Esophagus (tissue), 2 donors: ENCODE results near the gene CLP1. TPM values are rescaled to one million over a fixed set of nuclear protein-coding genes. Genes with fewer than 3 reads are reported as not detected.
"Not testable (repeated sequence)": the region's sequence is repeated elsewhere in the genome, so short reads cannot be mapped to it uniquely, and the experiment has no call there.

ENCODE experiments used
- H3K27ac ChIP-seq, 2 donors: one replicate each; pipeline ENCODE4 v1.5.1; 2013; ENCODE audit warnings: low read depth in 2 of 2, mild to moderate bottlenecking in 2 of 2, inconsistent platforms in 1 of 2, low read length in 1 of 2, moderate library complexity in 1 of 2
- H3K27me3 ChIP-seq, 2 donors: one replicate each; pipeline ENCODE4 v1.6.1; 2013; ENCODE audit warnings: low read length in 2 of 2, control low read depth in 1 of 2, mild to moderate bottlenecking in 1 of 2; ENCODE audit not compliant: insufficient read depth in 2 of 2, control insufficient read depth in 1 of 2
- H3K36me3 ChIP-seq, 2 donors: one replicate each; pipeline ENCODE4 v1.6.1; 2013; ENCODE audit warnings: low read length in 1 of 2; ENCODE audit not compliant: control insufficient read depth in 2 of 2, insufficient read depth in 2 of 2
- H3K4me1 ChIP-seq, 2 donors: one replicate each; pipeline ENCODE4 v1.6.1; 2013; ENCODE audit warnings: low read length in 1 of 2; ENCODE audit not compliant: control insufficient read depth in 2 of 2, insufficient read depth in 2 of 2
- H3K4me3 ChIP-seq, 2 donors: one replicate each; pipeline ENCODE4 v1.5.1; 2013; ENCODE audit warnings: low read length in 2 of 2, mild to moderate bottlenecking in 2 of 2, low read depth in 1 of 2, moderate library complexity in 1 of 2
- H3K9me3 ChIP-seq, 2 donors: one replicate each; pipeline ENCODE4 v1.6.1; 2013; ENCODE audit warnings: mild to moderate bottlenecking in 2 of 2, low read depth in 1 of 2, low read length in 1 of 2, moderate library complexity in 1 of 2; ENCODE audit not compliant: control insufficient read depth in 2 of 2, insufficient read depth in 1 of 2
- WGBS, 2 donors: extraction: QIAGEN DNeasy Blood & Tissue Kit; methylation state at CpG; one replicate each; pipeline ENCODE4 v1.1.7; 2013; 5-methylcytosine and 5-hydroxymethylcytosine counted together
- polyA plus RNA-seq, 2 donors: library from polyadenylated mRNA; stranded (reverse); fragments of 200-250 nt; gene quantifications; one replicate each; pipeline ENCODE4 v1.2.3, GENCODE V29; 2013
- donor health status: healthy with polysubstance abuse.
- donor health status: Bipolar disorder and iron deficiency.

CLP1 gene
- polyA plus RNA-seq, 2 donors = 4.4 to 11.4 TPM

DNA sequence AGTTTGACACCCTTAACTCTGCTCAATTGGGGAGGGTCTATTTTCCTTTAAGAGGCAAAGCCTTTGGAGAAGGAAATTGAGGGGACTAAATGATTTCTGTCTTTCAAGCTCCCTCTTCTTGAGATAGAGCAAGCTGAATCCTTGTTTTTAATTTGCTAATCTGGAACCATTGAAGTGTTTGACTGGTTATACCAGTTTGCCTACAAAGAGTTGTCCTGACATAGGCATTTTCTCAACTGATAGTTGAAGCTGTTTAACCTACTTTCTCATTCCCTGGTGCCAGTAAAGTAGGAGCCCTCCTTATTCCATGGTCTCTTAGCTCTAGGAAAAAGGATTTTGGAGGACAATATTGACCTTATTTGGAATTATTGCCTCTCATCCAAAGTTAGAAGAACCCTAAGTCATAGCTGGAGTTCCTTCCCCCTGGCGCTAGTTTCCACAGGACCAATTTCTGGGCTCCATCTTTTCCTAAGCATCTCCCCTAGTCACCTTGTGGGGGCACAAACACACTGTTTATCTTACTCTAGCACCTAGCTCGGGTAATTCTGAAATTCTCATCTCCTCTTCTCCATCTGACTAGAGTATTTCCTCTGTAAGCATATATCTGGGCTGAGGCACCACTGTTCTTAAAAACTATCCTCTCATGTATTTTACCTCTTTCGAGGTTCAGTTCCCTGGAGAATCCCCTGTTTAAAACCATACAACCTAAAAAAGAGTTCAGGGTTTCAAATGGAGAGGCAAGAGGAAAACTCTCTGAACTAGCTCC is 17.8 kb downstream of the CLP1 start:
- Histone ChIP-seq H3K36me3 (peaks cover 2 to 6% of the 10 kb centered on the region in 2 donors), H3K4me1 (peaks cover 0 to 4% of the 10 kb centered on the region in 2 donors), H3K27ac (peak overlapping the region; percentile 81 to 83), H3K4me3 (no peak overlapping the region), H3K27me3 (no peaks in the 10 kb centered on the region), H3K9me3 (no peaks in the 10 kb centered on the region)
- WGBS, 2 donors = 71 to 79% methylated on average over 3 of the region's 3 CpGs

DNA sequence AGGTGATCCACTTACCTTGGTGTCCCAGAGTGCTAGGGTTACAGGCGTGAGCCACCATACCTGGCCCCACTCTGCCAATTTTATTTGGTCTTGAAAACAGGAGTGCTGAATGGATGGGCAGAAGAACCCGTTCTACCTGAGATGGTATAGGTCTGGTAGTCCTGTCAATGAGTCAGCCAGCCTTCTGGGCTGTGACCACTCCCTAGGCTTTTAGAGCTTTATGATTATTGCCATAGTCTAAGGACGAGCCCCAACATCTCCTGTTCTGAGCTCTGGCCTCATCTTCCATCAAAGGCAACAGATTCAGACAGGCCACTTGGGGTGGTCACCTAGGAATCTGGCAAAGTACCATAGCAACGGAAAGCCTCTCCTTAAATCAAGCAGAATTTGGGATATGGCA is 21.8 kb downstream of the CLP1 start:
- peak overlapping the region; percentile 95 to 96 for H3K27ac ChIP-seq
- peaks cover 5% of the 10 kb centered on the region in 2 donors for H3K36me3 ChIP-seq
- H3K9me3 ChIP-seq = no peaks in the 10 kb centered on the region
- peaks cover 0 to 5% of the 10 kb centered on the region in 2 donors for H3K4me1 ChIP-seq
- H3K27me3 ChIP-seq = no peaks in the 10 kb centered on the region
- H3K4me3 ChIP-seq = no peak overlapping the region
- WGBS, 2 donors = 56 to 71% methylated on average over 4 of the region's 4 CpGs

DNA sequence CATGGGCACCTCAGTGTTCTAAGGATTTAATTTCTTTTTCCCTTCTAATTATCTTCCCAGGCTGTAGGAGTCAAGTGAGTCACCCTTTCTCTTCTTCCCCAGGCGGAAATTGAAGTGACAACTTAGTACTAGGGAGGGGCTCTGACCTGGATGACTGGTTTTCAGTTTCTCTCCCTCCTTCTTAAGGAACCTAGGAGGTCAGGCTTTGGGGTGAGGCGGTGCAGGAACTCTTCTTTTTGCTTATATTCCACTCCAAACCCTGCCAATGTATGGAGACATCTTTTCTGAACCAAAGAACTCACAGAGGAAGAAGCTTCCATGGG is 23.0 kb downstream of the CLP1 start:
- 43 to 53% methylated on average over 2 of the region's 2 CpGs for WGBS, 2 donors
- no peaks in the 10 kb centered on the region for H3K9me3 ChIP-seq
- peak overlapping the region; percentile 55 to 96 for H3K27ac ChIP-seq
- H3K4me1 ChIP-seq = peaks cover 0 to 5% of the 10 kb centered on the region in 2 donors
- H3K27me3 ChIP-seq = no peaks in the 10 kb centered on the region
- H3K4me3 ChIP-seq = peak overlapping the region in 1 of 2 donors; percentile 8
- peaks cover 5% of the 10 kb centered on the region in 2 donors for H3K36me3 ChIP-seq

DNA sequence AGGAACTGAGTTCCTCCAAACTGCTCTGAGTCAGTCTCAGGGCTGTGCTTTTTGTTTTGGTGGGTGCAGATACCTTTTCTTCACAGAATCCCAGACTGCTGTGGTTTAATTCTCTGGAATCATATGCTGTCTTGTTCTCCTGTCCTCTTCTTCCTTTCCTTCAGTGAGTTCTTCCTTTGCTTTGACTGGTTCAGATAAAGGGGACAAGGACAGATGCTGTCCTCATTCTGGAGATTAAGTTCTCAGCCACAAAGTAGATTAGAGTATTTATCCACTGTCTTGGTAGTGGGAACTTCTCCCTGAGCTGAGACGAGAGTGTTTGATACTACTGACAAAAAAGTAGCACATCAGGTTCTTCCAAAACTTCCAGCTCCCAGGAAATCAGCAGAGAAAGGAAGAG is 23.6 kb downstream of the CLP1 start:
- Histone ChIP-seq H3K4me1 (peaks cover 0 to 5% of the 10 kb centered on the region in 2 donors), H3K27me3 (no peaks in the 10 kb centered on the region), H3K36me3 (peaks cover 5% of the 10 kb centered on the region in 2 donors), H3K9me3 (no peaks in the 10 kb centered on the region), H3K4me3 (peak overlapping the region in 1 of 2 donors; percentile 8), H3K27ac (peak overlapping the region; percentile 83 to 87)
- WGBS, 2 donors = 42 to 61% methylated on average over 1 of the region's 1 CpG

DNA sequence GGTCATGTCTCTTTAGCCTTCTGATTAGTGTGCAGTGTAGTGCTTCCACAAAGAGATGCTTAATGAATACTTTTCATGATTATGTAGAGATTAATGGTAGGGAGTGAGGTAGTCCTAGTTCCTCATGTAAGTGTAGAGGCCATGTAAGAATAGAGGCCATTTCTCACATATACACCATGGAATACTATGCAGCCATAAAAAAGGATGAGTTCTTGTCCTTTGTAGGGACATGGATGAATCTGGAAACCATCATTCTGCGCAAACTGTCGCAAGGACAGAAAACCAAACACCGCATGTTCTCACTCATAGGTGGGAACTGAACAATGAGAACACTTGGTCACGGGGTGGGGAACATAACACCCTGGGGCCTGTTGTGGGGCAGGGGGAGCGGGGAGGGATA is 32.9 kb downstream of the CLP1 start:
- H3K36me3 ChIP-seq = peaks cover 16 to 23% of the 10 kb centered on the region in 2 donors
- WGBS, 2 donors = 98 to 99% methylated on average over 5 of the region's 5 CpGs
- H3K27me3 ChIP-seq, H3K9me3 ChIP-seq, H3K4me3 ChIP-seq, H3K4me1 ChIP-seq, H3K27ac ChIP-seq: not testable (repeated sequence)

DNA sequence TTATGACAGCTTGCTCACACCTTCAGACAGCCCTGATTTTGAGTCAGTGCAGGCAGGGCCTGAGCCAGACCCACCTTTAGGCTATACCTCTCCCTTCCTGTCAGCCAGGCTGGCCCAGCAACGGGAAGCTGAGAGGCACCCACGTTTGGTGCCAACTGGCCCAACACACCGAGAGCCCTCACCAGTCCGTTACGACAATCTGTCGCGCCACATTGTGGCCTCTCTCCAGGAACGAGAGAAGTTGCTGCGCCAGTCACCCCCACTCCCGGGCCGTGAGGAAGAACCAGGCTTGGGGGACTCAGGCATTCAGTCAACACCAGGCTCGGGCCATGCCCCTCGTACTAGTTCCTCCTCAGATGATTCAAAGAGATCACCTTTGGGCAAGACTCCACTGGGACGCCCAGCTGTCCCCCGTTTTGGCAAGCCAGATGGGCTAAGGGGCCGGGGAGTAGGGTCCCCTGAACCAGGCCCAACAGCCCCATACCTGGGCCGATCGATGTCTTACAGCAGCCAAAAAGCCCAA is 41.3 kb downstream of the CLP1 start:
- Histone ChIP-seq H3K9me3 (no peaks in the 10 kb centered on the region), H3K27me3 (no peaks in the 10 kb centered on the region), H3K36me3 (peaks cover 30 to 35% of the 10 kb centered on the region in 2 donors), H3K4me3 (no peak overlapping the region), H3K4me1 (no peaks in the 10 kb centered on the region), H3K27ac (no peak overlapping the region)
- WGBS, 2 donors = 84 to 88% methylated on average over 18 of the region's 18 CpGs

DNA sequence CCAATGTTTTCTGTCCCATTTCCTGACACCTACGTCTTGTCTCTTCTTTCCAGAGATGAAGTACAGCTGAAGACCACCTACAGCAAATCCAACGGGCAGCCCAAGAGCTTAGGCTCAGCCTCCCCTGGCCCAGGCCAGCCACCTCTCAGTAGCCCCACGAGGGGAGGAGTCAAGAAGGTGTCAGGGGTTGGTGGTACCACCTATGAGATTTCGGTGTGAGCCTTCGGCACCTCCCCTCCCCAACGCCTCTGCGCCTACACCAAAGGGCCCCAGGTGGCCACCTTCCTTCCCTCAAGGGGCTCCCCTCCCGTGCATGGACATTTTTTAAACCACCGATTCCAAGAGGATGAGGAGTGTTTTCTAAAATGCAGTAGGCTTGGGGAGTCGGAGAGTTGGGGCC is 42.3 kb downstream of the CLP1 start:
- H3K4me1 ChIP-seq = no peaks in the 10 kb centered on the region
- H3K9me3 ChIP-seq = no peaks in the 10 kb centered on the region
- H3K36me3 ChIP-seq = peaks cover 30 to 39% of the 10 kb centered on the region in 2 donors
- H3K27me3 ChIP-seq = no peaks in the 10 kb centered on the region
- H3K4me3 ChIP-seq = no peak overlapping the region
- H3K27ac ChIP-seq = no peak overlapping the region
- 87 to 88% methylated on average over 10 of the region's 10 CpGs for WGBS, 2 donors

DNA sequence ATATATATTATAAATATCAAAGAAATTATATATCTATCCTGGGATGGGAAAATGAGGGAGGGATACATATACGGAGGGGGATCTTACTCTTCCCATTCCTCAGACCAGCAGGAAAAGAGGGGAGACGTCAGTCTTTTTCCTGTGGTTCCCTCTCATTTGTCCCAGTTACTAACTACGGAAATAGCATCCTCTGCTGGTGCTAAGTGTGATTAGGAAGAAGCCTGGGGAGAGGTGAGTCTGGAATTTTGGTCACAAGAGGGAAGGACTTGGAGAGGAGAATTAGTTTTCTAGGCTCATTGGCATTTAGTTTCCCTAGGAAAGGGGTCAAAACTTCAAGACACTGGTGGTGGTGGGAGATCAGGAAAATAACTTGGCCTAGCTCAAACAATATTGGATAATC is 42.9 kb downstream of the CLP1 start:
- no peaks in the 10 kb centered on the region for H3K9me3 ChIP-seq
- H3K4me3 ChIP-seq = no peak overlapping the region
- WGBS, 2 donors = 62 to 75% methylated on average over 3 of the region's 3 CpGs
- H3K27ac ChIP-seq = no peak overlapping the region
- H3K4me1 ChIP-seq = no peaks in the 10 kb centered on the region
- no peaks in the 10 kb centered on the region for H3K27me3 ChIP-seq
- peaks cover 30 to 41% of the 10 kb centered on the region in 2 donors for H3K36me3 ChIP-seq

DNA sequence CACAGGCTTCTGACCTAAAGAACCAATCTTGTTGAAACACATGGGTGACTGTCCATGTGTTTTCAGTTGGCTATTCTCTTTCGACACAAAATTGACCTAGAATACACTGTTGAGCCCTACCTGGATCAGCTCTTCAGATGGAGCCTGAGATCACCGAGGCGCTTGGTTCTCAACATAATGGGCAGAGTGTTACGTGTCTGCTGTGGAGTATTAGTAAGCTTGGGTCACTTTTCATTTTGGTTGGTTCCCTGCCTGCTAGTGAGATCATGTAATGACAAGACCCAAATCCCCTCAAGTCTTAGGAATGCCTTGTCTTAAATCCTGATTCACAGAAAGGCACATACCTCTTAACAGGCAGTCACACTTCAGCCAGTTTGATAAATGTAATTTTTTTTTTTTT is 45.8 kb downstream of the CLP1 start:
- peaks cover 19 to 26% of the 10 kb centered on the region in 2 donors for H3K36me3 ChIP-seq
- no peaks in the 10 kb centered on the region for H3K9me3 ChIP-seq
- 73 to 77% methylated on average over 4 of the region's 4 CpGs for WGBS, 2 donors
- H3K27me3 ChIP-seq = no peaks in the 10 kb centered on the region
- no peaks in the 10 kb centered on the region for H3K4me1 ChIP-seq
- peak overlapping the region in 1 of 2 donors; percentile 36 for H3K27ac ChIP-seq
- no peak overlapping the region for H3K4me3 ChIP-seq

DNA sequence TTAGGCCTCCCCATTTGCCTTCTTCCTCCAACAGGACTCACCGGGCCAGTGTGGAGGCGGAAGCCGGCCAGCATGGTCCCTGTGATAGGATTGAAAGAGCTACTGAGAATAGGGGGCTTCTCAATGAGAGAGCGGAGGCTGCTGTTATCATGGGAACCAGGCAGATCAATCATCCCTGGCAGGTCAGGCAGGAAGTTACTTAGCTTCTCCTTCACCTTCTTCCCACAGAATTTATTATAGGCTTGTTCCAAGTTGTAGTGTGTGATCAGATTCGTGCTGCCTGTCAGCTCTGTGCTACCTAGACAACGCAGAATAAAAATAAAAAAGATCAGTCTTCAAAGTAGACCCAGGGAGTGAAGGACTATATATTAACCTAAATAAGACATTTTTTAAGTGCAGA is 47.4 kb downstream of the CLP1 start:
- WGBS, 2 donors = 86% methylated on average over 6 of the region's 6 CpGs
- Histone ChIP-seq H3K9me3 (no peaks in the 10 kb centered on the region), H3K4me1 (no peaks in the 10 kb centered on the region), H3K4me3 (no peak overlapping the region), H3K36me3 (peaks cover 8 to 13% of the 10 kb centered on the region in 2 donors), H3K27me3 (no peaks in the 10 kb centered on the region), H3K27ac (no peak overlapping the region)
